Measurements from ENCODE around the gene ATP4A.

The ATP4A gene

GRCh38 chr19:35556846-35557538 is 6.5 kb downstream of the ATP4A start:
- 85% methylated on average over 16 of the region's 16 CpGs for WGBS
- Histone ChIP-seq H3K4me1 (ENCODE audit: insufficient read depth, low read length) (no peaks in the 10 kb centered on the region), H3K27ac (ENCODE audit: low read depth, low read length) (no peak overlapping the region), H3K9ac (ENCODE audit: low read depth, low read length) (no peak overlapping the region), H3K27me3 (ENCODE audit: insufficient read depth, low read length) (peaks cover 27% of the 10 kb centered on the region), H3K9me3 (ENCODE audit: insufficient read depth, low read depth, low read length) (no peaks in the 10 kb centered on the region), H3K4me3 (ENCODE audit: low read length) (peak overlapping the region; percentile 60), H3K36me3 (ENCODE audit: insufficient read depth, low read length) (no peaks in the 10 kb centered on the region)

- H3K9ac ChIP-seq (ENCODE audit: low read depth, low read length) = no peak overlapping the region
- no peaks in the 10 kb centered on the region for H3K9me3 ChIP-seq (ENCODE audit: insufficient read depth, low read depth, low read length)
- no peaks in the 10 kb centered on the region for H3K4me1 ChIP-seq (ENCODE audit: insufficient read depth, low read length)
- H3K4me3 ChIP-seq (ENCODE audit: low read length) = no peak overlapping the region
- no peaks in the 10 kb centered on the region for H3K36me3 ChIP-seq (ENCODE audit: insufficient read depth, low read length)
- no peak overlapping the region for H3K27ac ChIP-seq (ENCODE audit: low read depth, low read length)
- peaks cover 27% of the 10 kb centered on the region for H3K27me3 ChIP-seq (ENCODE audit: insufficient read depth, low read length)
- 89% methylated on average over 9 of the region's 9 CpGs for WGBS
Measured at GRCh38 chr19:35556025-35556590, 7.3 kb downstream of the ATP4A start.

- 75% methylated on average over 30 of the region's 30 CpGs for WGBS
- no peak overlapping the region for H3K27ac ChIP-seq (ENCODE audit: low read depth, low read length)
Measured at GRCh38 chr19:35555301-35556005, 8.0 kb downstream of the ATP4A start.

GRCh38 chr19:35554076-35554475 is 9.4 kb downstream of the ATP4A start:
- Histone ChIP-seq H3K27me3 (ENCODE audit: insufficient read depth, low read length) (peaks cover 16% of the 10 kb centered on the region), H3K9me3 (ENCODE audit: insufficient read depth, low read depth, low read length) (no peaks in the 10 kb centered on the region), H3K4me1 (ENCODE audit: insufficient read depth, low read length) (no peaks in the 10 kb centered on the region), H3K27ac (ENCODE audit: low read depth, low read length) (no peak overlapping the region), H3K4me3 (ENCODE audit: low read length) (no peak overlapping the region), H3K9ac (ENCODE audit: low read depth, low read length) (no peak overlapping the region), H3K36me3 (ENCODE audit: insufficient read depth, low read length) (peaks cover 11% of the 10 kb centered on the region; the same call in 1 of the 2 replicates)
- WGBS = 81% methylated on average over 5 of the region's 5 CpGs

More at GRCh38 chr19:35555301-35556005, 8.0 kb downstream of the ATP4A start:
- Histone ChIP-seq H3K4me3 (ENCODE audit: low read length) (no peak overlapping the region), H3K4me1 (ENCODE audit: insufficient read depth, low read length) (no peaks in the 10 kb centered on the region), H3K9ac (ENCODE audit: low read depth, low read length) (no peak overlapping the region), H3K9me3 (ENCODE audit: insufficient read depth, low read depth, low read length) (no peaks in the 10 kb centered on the region), H3K27me3 (ENCODE audit: insufficient read depth, low read length) (peaks cover 27% of the 10 kb centered on the region), H3K36me3 (ENCODE audit: insufficient read depth, low read length) (peaks cover 5% of the 10 kb centered on the region; the same call in 1 of the 2 replicates)

- H3K27me3 ChIP-seq (ENCODE audit: insufficient read depth, low read length) = peaks cover 10% of the 10 kb centered on the region
- WGBS = 76% methylated on average over 14 of the region's 14 CpGs
Measured at GRCh38 chr19:35553385-35554000, 10.0 kb downstream of the ATP4A start.

GRCh38 chr19:35552534-35553384 is 10.7 kb downstream of the ATP4A start:
- Histone ChIP-seq H3K27ac (ENCODE audit: low read depth, low read length) (no peak overlapping the region), H3K9me3 (ENCODE audit: insufficient read depth, low read depth, low read length) (no peaks in the 10 kb centered on the region), H3K27me3 (ENCODE audit: insufficient read depth, low read length) (peaks cover 6% of the 10 kb centered on the region; the same call in 1 of the 2 replicates), H3K4me1 (ENCODE audit: insufficient read depth, low read length) (no peaks in the 10 kb centered on the region), H3K9ac (ENCODE audit: low read depth, low read length) (no peak overlapping the region), H3K4me3 (ENCODE audit: low read length) (no peak overlapping the region), H3K36me3 (ENCODE audit: insufficient read depth, low read length) (peaks cover 11% of the 10 kb centered on the region; the same call in 1 of the 2 replicates)
- WGBS = 85% methylated on average over 13 of the region's 13 CpGs

More at GRCh38 chr19:35553385-35554000, 10.0 kb downstream of the ATP4A start:
- Histone ChIP-seq H3K9me3 (ENCODE audit: insufficient read depth, low read depth, low read length) (no peaks in the 10 kb centered on the region), H3K4me1 (ENCODE audit: insufficient read depth, low read length) (no peaks in the 10 kb centered on the region), H3K4me3 (ENCODE audit: low read length) (no peak overlapping the region), H3K27ac (ENCODE audit: low read depth, low read length) (no peak overlapping the region), H3K9ac (ENCODE audit: low read depth, low read length) (no peak overlapping the region), H3K36me3 (ENCODE audit: insufficient read depth, low read length) (peaks cover 11% of the 10 kb centered on the region; the same call in 1 of the 2 replicates)

GRCh38 chr19:35551091-35551810 is 12.2 kb downstream of the ATP4A start:
- WGBS = 93% methylated on average over 21 of the region's 21 CpGs
- H3K36me3 ChIP-seq (ENCODE audit: insufficient read depth, low read length) = peaks cover 23% of the 10 kb centered on the region
- H3K27me3 ChIP-seq (ENCODE audit: insufficient read depth, low read length) = peaks cover under 1% of the 10 kb centered on the region; the same call in 1 of the 2 replicates
- H3K4me1 ChIP-seq (ENCODE audit: insufficient read depth, low read length) = peaks cover 3% of the 10 kb centered on the region; the same call in 1 of the 2 replicates
- H3K27ac ChIP-seq (ENCODE audit: low read depth, low read length) = no peak overlapping the region
- H3K9ac ChIP-seq (ENCODE audit: low read depth, low read length) = no peak overlapping the region
- no peaks in the 10 kb centered on the region for H3K9me3 ChIP-seq (ENCODE audit: insufficient read depth, low read depth, low read length)
- H3K4me3 ChIP-seq (ENCODE audit: low read length) = no peak overlapping the region

- 95% methylated on average over 15 of the region's 15 CpGs for WGBS
Measured at GRCh38 chr19:35549879-35550523, 13.5 kb downstream of the ATP4A start.

GRCh38 chr19:35549174-35549788 is 14.2 kb downstream of the ATP4A start:
- H3K4me1 ChIP-seq (ENCODE audit: insufficient read depth, low read length) = peaks cover 6% of the 10 kb centered on the region
- no peak overlapping the region for H3K9ac ChIP-seq (ENCODE audit: low read depth, low read length)
- H3K9me3 ChIP-seq (ENCODE audit: insufficient read depth, low read depth, low read length) = no peaks in the 10 kb centered on the region
- no peak overlapping the region for H3K27ac ChIP-seq (ENCODE audit: low read depth, low read length)
- H3K4me3 ChIP-seq (ENCODE audit: low read length) = no peak overlapping the region
- no peaks in the 10 kb centered on the region for H3K27me3 ChIP-seq (ENCODE audit: insufficient read depth, low read length)
- H3K36me3 ChIP-seq (ENCODE audit: insufficient read depth, low read length) = peaks cover 23% of the 10 kb centered on the region
- WGBS = 31% methylated on average over 6 of the region's 6 CpGs

More at GRCh38 chr19:35549879-35550523, 13.5 kb downstream of the ATP4A start:
- Histone ChIP-seq H3K4me3 (ENCODE audit: low read length) (no peak overlapping the region), H3K9me3 (ENCODE audit: insufficient read depth, low read depth, low read length) (no peaks in the 10 kb centered on the region), H3K27ac (ENCODE audit: low read depth, low read length) (no peak overlapping the region), H3K9ac (ENCODE audit: low read depth, low read length) (no peak overlapping the region), H3K36me3 (ENCODE audit: insufficient read depth, low read length) (peaks cover 23% of the 10 kb centered on the region), H3K4me1 (ENCODE audit: insufficient read depth, low read length) (peaks cover 3% of the 10 kb centered on the region; the same call in 1 of the 2 replicates), H3K27me3 (ENCODE audit: insufficient read depth, low read length) (no peaks in the 10 kb centered on the region)

Measured in HUES64 (cell line).